Epithelial cell of proximal tubule (primary cell): ENCODE results near the gene REXO1. TPM values are rescaled to one million over a fixed set of nuclear protein-coding genes. Genes with fewer than 3 reads are reported as not detected.

Experiments
- DNase-seq: peaks from one replicate; pipeline ENCODE4 v3.0.0-alpha.2; 2011; ENCODE audit warnings: low read depth
- H3K4me3 ChIP-seq: 2 replicates; pipeline ENCODE4 v1.5.1; 2011; ENCODE audit warnings: low read depth, mild to moderate bottlenecking, low read length
- total RNA-seq: library from RNA; depleted of rRNA; stranded (reverse); fragments of >200 nt; gene quantifications from 2 replicates; pipeline ENCODE4 v1.2.3, GENCODE V29; 2015
- TF ChIP-seq, protein P1 (sequence below): conservative IDR thresholded peaks from 2 replicates; pipeline ENCODE4 v1.5.1; 2012; ENCODE audit warnings: low read depth, mild to moderate bottlenecking, low read length

Gene REXO1
- total RNA-seq, 1 donor from 2014 or later, result 18.4 TPM

GRCh38 chr19:1816530-1817298 is 31.6 kb downstream of the REXO1 start:
- H3K4me3 ChIP-seq, result no peak overlapping the region
- TF ChIP-seq, protein P1, sequence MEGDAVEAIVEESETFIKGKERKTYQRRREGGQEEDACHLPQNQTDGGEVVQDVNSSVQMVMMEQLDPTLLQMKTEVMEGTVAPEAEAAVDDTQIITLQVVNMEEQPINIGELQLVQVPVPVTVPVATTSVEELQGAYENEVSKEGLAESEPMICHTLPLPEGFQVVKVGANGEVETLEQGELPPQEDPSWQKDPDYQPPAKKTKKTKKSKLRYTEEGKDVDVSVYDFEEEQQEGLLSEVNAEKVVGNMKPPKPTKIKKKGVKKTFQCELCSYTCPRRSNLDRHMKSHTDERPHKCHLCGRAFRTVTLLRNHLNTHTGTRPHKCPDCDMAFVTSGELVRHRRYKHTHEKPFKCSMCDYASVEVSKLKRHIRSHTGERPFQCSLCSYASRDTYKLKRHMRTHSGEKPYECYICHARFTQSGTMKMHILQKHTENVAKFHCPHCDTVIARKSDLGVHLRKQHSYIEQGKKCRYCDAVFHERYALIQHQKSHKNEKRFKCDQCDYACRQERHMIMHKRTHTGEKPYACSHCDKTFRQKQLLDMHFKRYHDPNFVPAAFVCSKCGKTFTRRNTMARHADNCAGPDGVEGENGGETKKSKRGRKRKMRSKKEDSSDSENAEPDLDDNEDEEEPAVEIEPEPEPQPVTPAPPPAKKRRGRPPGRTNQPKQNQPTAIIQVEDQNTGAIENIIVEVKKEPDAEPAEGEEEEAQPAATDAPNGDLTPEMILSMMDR, result no peak
- DNase-seq, result no peak

DNA sequence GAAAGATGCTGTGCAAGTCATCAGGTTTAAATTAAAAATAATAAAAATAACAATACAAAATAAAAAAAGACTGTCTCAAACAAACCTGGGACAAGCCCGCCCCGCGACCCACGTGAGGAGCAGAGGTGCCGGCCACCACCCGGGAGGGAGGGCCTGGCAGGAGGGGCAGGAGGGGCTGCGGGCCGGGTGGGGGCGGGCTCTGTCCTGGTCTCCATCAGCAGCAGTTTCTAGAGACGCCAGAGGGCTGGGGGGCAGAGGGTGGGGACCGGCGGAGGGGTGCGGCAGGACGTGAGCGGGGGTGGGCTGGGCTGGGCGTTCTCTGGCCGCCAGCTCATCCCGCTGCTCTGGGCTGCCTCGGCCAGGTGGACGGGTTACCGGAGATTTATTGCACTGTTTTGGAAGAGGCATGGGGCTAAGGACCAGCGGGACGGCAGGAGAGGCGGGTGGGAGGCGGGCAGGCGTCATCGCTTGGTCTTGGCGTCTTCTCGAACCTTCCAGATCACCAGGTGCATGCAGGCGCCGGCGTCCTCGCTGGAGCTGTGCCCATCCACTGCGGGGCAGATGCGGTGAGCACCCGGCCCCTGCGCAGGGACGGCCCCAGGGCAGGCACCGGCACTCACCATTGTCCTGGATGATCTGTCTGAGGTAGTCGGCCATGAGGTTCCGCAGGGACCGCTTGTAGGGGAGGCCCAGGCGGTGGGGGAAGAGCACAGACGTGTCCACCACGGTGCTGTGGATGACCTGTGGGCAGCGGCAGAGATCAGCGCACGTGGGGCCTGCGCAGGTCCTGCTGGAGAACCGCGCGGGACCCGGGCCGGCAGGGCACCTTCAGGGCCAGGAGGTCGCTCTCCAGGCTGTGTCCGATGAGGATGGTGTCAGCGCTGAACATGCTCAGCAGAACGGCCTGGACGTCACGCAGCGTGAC is 32.4 kb downstream of the REXO1 start:
- DNase-seq, result no peak
- no peak overlapping the region for H3K4me3 ChIP-seq
- TF ChIP-seq, protein P1, result no peak

DNA sequence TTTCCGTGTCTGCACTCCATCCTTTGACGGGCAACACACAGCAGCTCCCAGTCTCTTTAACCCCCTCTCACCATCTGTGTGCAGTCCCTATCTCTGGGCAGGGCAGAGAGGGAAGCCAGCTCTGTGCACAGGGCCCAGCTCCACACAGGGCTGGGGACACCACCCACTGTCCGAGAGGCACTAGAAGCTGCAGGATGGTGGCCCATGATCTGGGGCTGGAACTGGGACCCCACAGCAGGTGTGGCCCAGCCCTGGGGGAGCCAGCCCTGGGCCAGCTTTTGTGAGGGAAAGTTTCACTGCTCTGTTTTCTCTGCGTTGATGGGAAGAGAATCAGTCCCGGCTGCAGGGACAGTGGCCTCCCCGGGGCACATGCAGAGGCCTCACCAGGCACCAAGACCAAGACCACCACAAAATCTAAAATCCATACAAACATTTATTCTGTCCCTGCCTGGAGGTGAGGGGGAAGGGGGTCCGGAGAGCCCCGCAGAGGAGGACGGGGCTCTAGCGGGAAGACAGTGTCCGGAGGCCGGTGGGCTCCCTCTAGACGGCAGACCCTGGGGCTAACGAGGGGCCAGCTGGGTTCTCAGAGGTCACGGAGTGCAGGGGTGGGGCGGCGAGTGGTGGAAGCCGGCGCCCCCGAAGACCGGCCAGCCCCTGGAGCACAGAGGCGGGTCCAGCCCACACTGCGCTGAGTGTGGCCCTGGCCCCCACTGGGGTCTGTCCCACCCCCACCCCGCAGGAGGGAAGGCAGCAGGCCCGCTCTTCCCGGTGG is 33.3 kb downstream of the REXO1 start:
- no peak for DNase-seq
- H3K4me3 ChIP-seq, result no peak overlapping the region
- TF ChIP-seq, protein P1, result no peak

GRCh38 chr19:1814391-1814790 is 33.9 kb downstream of the REXO1 start:
- DNase-seq, result no peak
- H3K4me3 ChIP-seq, result no peak overlapping the region
- TF ChIP-seq, protein P1, result no peak

DNA sequence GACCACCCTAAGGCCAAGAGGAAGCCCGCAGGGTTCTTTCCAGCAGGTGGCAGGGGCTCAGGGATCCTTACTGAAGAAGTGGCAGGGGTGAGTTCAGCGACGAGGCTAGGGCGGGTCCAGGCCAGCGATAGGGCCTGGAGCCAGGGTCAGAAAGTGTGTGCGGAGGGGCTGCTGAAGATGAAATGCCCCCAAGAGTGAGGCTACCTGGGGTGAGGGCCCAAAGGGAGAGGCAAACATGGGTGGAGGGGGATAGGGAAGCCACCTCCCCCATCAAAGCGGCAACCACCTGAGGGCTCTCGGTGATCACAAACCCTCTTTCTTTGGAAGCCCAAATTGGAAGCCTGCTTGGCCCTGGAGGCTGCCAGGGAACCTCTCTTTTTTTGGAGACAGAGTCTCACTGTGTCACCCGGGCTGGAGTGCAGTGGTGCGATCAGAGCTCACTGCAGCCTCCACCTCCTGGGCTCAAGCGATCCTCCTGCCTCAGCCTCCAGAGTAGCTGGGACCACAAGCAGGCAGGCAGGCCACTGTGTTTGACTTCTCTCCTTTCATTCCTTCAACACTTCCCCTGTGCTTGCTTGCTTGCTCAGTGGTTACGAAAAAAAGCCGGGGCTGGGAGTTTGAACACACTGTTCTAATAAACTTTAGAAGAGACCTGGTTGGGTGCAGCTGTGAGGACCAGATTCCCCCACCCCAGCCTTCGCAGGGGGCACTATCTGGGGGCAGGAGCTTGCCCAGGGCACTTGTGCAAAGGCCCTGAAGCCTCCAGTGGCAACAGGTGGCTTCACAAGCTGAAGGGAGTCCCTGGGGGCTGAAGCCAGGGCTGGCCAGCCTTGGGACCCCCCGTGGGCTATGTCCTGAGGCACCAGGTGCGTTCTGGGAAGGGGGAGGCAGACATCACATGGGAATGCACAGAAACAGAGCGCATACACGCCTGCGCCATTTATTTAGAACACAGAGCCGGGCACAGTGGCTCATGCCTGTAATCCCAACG is 34.8 kb downstream of the REXO1 start:
- TF ChIP-seq, protein P1, result no peak
- DNase-seq, result no peak
- H3K4me3 ChIP-seq, result peak overlapping the region; percentile 75
